ENCODE data around the gene RSPH9. TPM values are rescaled to one million over a fixed set of nuclear protein-coding genes. Genes with fewer than 3 reads are reported as not detected.

RSPH9 gene
- total and polyA plus RNA-seq, 2 donors (not counting 3 experiments of a cell fraction or from before 2014, with no cell fraction given) = 0.18 to 0.27 TPM

DNA sequence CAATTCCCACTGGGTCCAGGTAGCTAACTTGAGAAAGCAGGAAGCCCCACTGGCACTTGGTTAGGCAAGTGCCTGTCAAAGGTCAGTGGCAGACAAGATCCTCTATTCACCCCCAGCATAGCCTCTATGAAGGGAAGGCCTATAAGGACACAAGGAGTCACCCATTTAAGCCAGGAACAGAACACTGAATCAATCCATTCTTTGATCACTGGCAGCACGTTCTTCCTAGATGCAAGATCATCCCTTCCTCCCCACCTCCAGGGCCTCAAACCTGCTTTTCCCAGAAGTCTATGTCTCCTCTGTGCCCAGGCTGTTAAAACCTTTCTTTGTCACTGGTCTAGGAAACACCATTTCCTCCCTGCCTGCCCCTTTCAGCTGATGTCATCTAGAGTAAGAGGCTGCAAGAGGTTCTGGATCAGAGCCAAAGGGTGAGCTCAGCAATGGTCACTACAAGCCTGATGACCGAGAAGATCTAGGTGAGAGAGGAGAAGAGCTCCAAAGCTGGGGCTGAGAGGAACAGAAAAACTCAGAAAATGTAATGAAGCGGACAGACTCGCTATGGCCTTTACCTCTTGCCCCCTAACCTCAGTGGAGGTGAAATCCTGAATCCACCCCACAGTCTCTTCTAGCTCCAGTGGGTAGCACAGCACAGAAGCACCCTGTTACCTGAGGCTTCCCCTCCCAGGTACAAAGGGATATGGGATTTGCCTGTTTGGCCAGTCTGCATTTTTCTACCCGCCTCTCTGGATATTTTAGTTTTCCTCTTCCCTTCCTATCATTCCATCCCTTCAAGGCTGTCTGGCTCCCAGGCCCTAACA, 17.6 kb upstream of the RSPH9 start:
- peak overlapping the region in 2 of 3 experiments; percentile 2 to 39 for H3K4me3 ChIP-seq (replicated peaks in 1 of 3; ENCODE audit: insufficient read depth in 1 of 3, low read depth in 1 of 3, low read length in 3 of 3)
- H3K9me1 ChIP-seq (replicated peaks; ENCODE audit: control insufficient read depth, extremely low read depth, insufficient read depth, low read length) = no peaks in the 10 kb centered on the region
- no peaks in the 10 kb centered on the region for H3K9me3 ChIP-seq (replicated peaks; ENCODE audit: control insufficient read depth, insufficient read depth, low read length)
- H4K20me1 ChIP-seq (replicated peaks; ENCODE audit: control insufficient read depth, extremely low read depth, insufficient read depth, low read length) = no peaks in the 10 kb centered on the region
- BruUV-seq (replicated peaks) = TSS peak; percentile 70
- dilution Hi-C loops (cut with MboI; ENCODE audit: extremely low pct_ligation_motif_present, low sequenced_read_pairs) = no loop called here
- no peak overlapping the region for H2AFZ ChIP-seq (ENCODE audit: low read depth, low read length)
- H3K4me1 ChIP-seq (ENCODE audit: control insufficient read depth, extremely low read depth, insufficient read depth, low read length) = peaks cover 25% of the 10 kb centered on the region
- CTCF ChIA-PET = interaction anchor here (0.9 to 1.4 kb wide), 5 partner anchors 9 to 451 kb away, joined by 3 to 9 read pairs (median 4); partner anchors contain the start of gene MAD2L1BP
- intact Hi-C loops (cut with micrococcal nuclease) = loop anchor here (2.0 to 5.0 kb wide), 2 partner anchors 50 to 200 kb away; partner anchors contain the start of genes ABCC10, POLH and XPO5
- peak overlapping the region; percentile 89 for H3K9ac ChIP-seq (replicated peaks; ENCODE audit: extremely low read depth, insufficient read depth, low read length)
- peak overlapping the region; percentile 55 for H3K4me2 ChIP-seq (ENCODE audit: insufficient read depth, low read length)
- FAIRE-seq (peak; percentile 100), DNase-seq (ENCODE audit: low read depth, low spot score) (peak; percentile 92)
- H3K27me3 ChIP-seq (ENCODE audit: control insufficient read depth in 2 of 2, insufficient read depth in 2 of 2, low read length in 2 of 2) = no peaks in the 10 kb centered on the region
- TF ChIP-seq, protein P1, sequence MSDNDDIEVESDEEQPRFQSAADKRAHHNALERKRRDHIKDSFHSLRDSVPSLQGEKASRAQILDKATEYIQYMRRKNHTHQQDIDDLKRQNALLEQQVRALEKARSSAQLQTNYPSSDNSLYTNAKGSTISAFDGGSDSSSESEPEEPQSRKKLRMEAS (IDR thresholded peaks at IDR 0.05; ENCODE audit: insufficient read depth, insufficient read length) = no peak
- TF ChIP-seq GATA2 (IDR thresholded peaks at IDR 0.05; ENCODE audit: insufficient read depth, insufficient read length, low read depth, low read length) (no peak), POLR2AphosphoS5 (IDR thresholded peaks at IDR 0.05; ENCODE audit: insufficient read depth, low read depth, low read length) (peak; percentile 44), FOS (IDR thresholded peaks at IDR 0.05; ENCODE audit: borderline replicate concordance, insufficient read depth, low read length) (peak; percentile 43), EZH2 (IDR thresholded peaks at IDR 0.05; ENCODE audit: borderline replicate concordance, low read depth, low read length, severe bottlenecking) (no peak), MYC (IDR thresholded peaks at IDR 0.05; ENCODE audit: low read depth, low read length) (no peak), POLR2A (IDR thresholded peaks at IDR 0.05; ENCODE audit: low read depth, low read length) (no peak), JUN (IDR thresholded peaks at IDR 0.05; ENCODE audit: borderline replicate concordance, insufficient read depth, insufficient read length, low read depth) (peak; percentile 73)
- TF ChIP-seq, protein P2, sequence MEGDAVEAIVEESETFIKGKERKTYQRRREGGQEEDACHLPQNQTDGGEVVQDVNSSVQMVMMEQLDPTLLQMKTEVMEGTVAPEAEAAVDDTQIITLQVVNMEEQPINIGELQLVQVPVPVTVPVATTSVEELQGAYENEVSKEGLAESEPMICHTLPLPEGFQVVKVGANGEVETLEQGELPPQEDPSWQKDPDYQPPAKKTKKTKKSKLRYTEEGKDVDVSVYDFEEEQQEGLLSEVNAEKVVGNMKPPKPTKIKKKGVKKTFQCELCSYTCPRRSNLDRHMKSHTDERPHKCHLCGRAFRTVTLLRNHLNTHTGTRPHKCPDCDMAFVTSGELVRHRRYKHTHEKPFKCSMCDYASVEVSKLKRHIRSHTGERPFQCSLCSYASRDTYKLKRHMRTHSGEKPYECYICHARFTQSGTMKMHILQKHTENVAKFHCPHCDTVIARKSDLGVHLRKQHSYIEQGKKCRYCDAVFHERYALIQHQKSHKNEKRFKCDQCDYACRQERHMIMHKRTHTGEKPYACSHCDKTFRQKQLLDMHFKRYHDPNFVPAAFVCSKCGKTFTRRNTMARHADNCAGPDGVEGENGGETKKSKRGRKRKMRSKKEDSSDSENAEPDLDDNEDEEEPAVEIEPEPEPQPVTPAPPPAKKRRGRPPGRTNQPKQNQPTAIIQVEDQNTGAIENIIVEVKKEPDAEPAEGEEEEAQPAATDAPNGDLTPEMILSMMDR (IDR thresholded peaks at IDR 0.05; ENCODE audit: extremely low read depth in 1 of 2, insufficient read depth in 1 of 2, low read depth in 1 of 2, low read length in 2 of 2) = no peak
- peaks cover 16 to 30% of the 10 kb centered on the region in 2 experiments for H3K36me3 ChIP-seq (ENCODE audit: control insufficient read depth in 2 of 2, extremely low read depth in 1 of 2, insufficient read depth in 2 of 2, low read length in 2 of 2)
- peak overlapping the region; percentile 96 for H3K27ac ChIP-seq (ENCODE audit: insufficient read depth, low read depth, low read length)
- POLR2A ChIA-PET = no interaction called here
- H3K79me2 ChIP-seq (ENCODE audit: control insufficient read depth, insufficient read depth, low read length) = peaks cover 27% of the 10 kb centered on the region

All from endothelial cell of umbilical vein (primary cell).